Measurements from ENCODE around the gene ROCK2. TPM values are rescaled to one million over a fixed set of nuclear protein-coding genes. Genes with fewer than 3 reads are reported as not detected.

Gene ROCK2
- total and polyA plus RNA-seq, 2 donors, result 11.7 to 12.7 TPM

- Histone ChIP-seq H3K4me1 (ENCODE audit: control insufficient read depth in 2 of 2, insufficient read depth in 2 of 2, low read length in 2 of 2) (no peaks in the 10 kb centered on the region), H3K27ac (ENCODE audit: low read depth in 1 of 2, low read length in 1 of 2) (no peak overlapping the region), H3K9me3 (ENCODE audit: control insufficient read depth in 2 of 2, insufficient read depth in 1 of 2, low read length in 1 of 2) (no peaks in the 10 kb centered on the region), H3K4me3 (ENCODE audit: low read length in 2 of 2) (no peak overlapping the region), H3K36me3 (ENCODE audit: control insufficient read depth in 2 of 2, insufficient read depth in 2 of 2, low read length in 1 of 2) (peaks cover 14 to 15% of the 10 kb centered on the region in 2 donors), H3K27me3 (ENCODE audit: control insufficient read depth in 2 of 2, insufficient read depth in 1 of 2, low read length in 1 of 2) (no peaks in the 10 kb centered on the region)
- 74% methylated on average over 3 of the region's 3 CpGs for WGBS
- DNase-seq (ENCODE audit: low read depth in 6 of 9, low spot score in 9 of 9), result no peak
Observed at GRCh38 chr2:11203480-11203879, 141.0 kb downstream of the ROCK2 start.

DNA sequence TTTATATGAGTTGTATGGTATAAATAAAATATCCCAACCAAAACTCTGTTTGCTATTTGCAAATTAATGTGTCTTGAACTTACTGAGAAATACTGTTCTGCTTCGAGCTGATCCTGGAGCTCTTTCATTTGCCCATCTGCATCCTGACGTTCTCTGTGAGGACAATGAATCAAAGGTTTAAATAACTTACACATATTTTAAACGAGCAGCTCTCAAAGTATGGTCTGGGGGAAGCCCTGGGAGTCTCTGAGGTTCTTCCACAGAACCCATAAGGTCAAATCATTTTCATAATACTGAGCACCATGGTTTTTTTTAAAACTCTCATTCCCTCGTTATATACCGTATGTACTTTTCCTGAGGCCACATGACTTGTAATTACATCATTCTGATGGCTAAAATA is 142.5 kb downstream of the ROCK2 start:
- Histone ChIP-seq H3K27ac (ENCODE audit: low read depth in 1 of 2, low read length in 1 of 2) (no peak overlapping the region), H3K4me3 (ENCODE audit: low read length in 2 of 2) (no peak overlapping the region), H3K27me3 (ENCODE audit: control insufficient read depth in 2 of 2, insufficient read depth in 1 of 2, low read length in 1 of 2) (no peaks in the 10 kb centered on the region), H3K9me3 (ENCODE audit: control insufficient read depth in 2 of 2, insufficient read depth in 1 of 2, low read length in 1 of 2) (no peaks in the 10 kb centered on the region), H3K36me3 (ENCODE audit: control insufficient read depth in 2 of 2, insufficient read depth in 2 of 2, low read length in 1 of 2) (peaks cover 16 to 21% of the 10 kb centered on the region in 2 donors), H3K4me1 (ENCODE audit: control insufficient read depth in 2 of 2, insufficient read depth in 2 of 2, low read length in 2 of 2) (no peaks in the 10 kb centered on the region)
- 95% methylated on average over 5 of the region's 5 CpGs for WGBS
- DNase-seq (ENCODE audit: low read depth in 6 of 9, low spot score in 9 of 9), result no peak

DNA sequence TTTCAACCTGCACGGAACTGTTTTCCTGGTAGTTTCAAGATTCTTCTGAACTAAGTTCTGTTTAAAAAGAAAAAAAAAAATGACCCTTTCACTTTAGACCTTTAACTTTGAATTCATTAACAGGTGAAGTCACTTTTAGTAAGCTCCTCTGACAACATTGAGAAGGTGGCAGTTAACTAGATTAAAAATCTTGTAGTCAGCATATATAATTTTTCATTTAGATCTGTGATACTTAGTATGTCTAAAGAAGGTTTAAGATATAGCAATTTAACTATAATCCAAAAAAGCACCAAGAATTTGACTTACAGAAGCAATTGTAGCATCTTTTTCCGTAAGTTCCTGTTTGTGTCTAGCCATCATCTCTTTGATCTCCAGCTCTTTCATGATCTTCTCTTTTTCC is 143.8 kb downstream of the ROCK2 start:
- Histone ChIP-seq H3K4me1 (ENCODE audit: control insufficient read depth in 2 of 2, insufficient read depth in 2 of 2, low read length in 2 of 2) (no peaks in the 10 kb centered on the region), H3K36me3 (ENCODE audit: control insufficient read depth in 2 of 2, insufficient read depth in 2 of 2, low read length in 1 of 2) (peaks cover 17 to 29% of the 10 kb centered on the region in 2 donors), H3K27ac (ENCODE audit: low read depth in 1 of 2, low read length in 1 of 2) (no peak overlapping the region), H3K27me3 (ENCODE audit: control insufficient read depth in 2 of 2, insufficient read depth in 1 of 2, low read length in 1 of 2) (no peaks in the 10 kb centered on the region), H3K9me3 (ENCODE audit: control insufficient read depth in 2 of 2, insufficient read depth in 1 of 2, low read length in 1 of 2) (no peaks in the 10 kb centered on the region), H3K4me3 (ENCODE audit: low read length in 2 of 2) (no peak overlapping the region)
- WGBS, result 98% methylated on average over 2 of the region's 2 CpGs
- no peak for DNase-seq (ENCODE audit: low read depth in 6 of 9, low spot score in 9 of 9)

DNA sequence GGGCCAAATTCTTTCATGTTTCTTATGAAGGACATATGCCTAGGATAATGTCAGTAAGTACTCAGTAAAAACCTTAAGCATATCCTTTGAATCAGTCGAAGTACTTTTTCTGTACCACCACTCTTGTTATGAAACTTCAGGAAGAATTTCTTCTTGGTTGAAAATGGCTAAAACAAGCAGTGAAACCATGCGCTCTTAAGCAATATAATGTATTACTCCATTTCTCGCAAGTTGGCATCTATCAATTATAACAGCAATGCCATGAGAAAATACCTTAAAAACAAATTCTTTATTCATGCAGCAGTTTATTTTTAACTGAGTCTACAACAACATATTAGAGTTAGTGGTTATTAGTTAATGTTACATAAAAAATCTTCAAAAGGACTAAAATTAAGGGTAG is 148.2 kb downstream of the ROCK2 start:
- peaks cover 13 to 35% of the 10 kb centered on the region in 2 donors for H3K36me3 ChIP-seq (ENCODE audit: control insufficient read depth in 2 of 2, insufficient read depth in 2 of 2, low read length in 1 of 2)
- WGBS, result 98% methylated on average over 3 of the region's 3 CpGs
- H3K9me3 ChIP-seq (ENCODE audit: control insufficient read depth in 2 of 2, insufficient read depth in 1 of 2, low read length in 1 of 2), result no peaks in the 10 kb centered on the region

DNA sequence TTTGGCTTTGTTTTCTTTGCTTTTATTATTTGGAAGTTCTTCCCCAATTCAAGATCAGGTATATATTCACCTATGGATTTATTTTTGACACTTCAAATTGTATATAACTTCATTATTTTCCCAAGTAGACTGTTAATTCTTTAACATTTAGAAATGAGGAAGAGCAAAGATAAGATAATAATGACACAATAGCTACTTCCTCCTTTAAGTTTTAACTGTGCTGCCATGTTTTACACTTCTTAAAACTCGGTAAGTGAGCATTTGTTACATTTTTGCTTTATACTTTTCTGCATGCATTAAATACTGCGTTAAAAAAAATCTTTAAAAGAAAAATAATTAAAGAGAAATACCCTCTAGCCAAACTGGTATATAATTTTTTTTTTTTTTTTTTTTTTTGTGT is 156.7 kb downstream of the ROCK2 start:
- 96% methylated on average over 2 of the region's 2 CpGs for whole genome bisulfite sequencing
- Histone ChIP-seq H3K27ac (ENCODE audit: low read depth in 1 of 2, low read length in 1 of 2) (no peak overlapping the region), H3K36me3 (ENCODE audit: control insufficient read depth in 2 of 2, insufficient read depth in 2 of 2, low read length in 1 of 2) (peaks cover 0 to 15% of the 10 kb centered on the region in 2 donors), H3K27me3 (ENCODE audit: control insufficient read depth in 2 of 2, insufficient read depth in 1 of 2, low read length in 1 of 2) (no peaks in the 10 kb centered on the region), H3K4me1 (ENCODE audit: control insufficient read depth in 2 of 2, insufficient read depth in 2 of 2, low read length in 2 of 2) (no peaks in the 10 kb centered on the region), H3K4me3 (ENCODE audit: low read length in 2 of 2) (no peak overlapping the region), H3K9me3 (ENCODE audit: control insufficient read depth in 2 of 2, insufficient read depth in 1 of 2, low read length in 1 of 2) (no peaks in the 10 kb centered on the region)
- no peak for DNase-seq (ENCODE audit: low read depth in 6 of 9, low spot score in 9 of 9)

More for the DNA sequence above, 148.2 kb downstream of the ROCK2 start:
- Histone ChIP-seq H3K4me1 (ENCODE audit: control insufficient read depth in 2 of 2, insufficient read depth in 2 of 2, low read length in 2 of 2) (no peaks in the 10 kb centered on the region), H3K4me3 (ENCODE audit: low read length in 2 of 2) (no peak overlapping the region), H3K27ac (ENCODE audit: low read depth in 1 of 2, low read length in 1 of 2) (no peak overlapping the region), H3K27me3 (ENCODE audit: control insufficient read depth in 2 of 2, insufficient read depth in 1 of 2, low read length in 1 of 2) (no peaks in the 10 kb centered on the region)
- no peak for DNase-seq (ENCODE audit: low read depth in 6 of 9, low spot score in 9 of 9)

DNA sequence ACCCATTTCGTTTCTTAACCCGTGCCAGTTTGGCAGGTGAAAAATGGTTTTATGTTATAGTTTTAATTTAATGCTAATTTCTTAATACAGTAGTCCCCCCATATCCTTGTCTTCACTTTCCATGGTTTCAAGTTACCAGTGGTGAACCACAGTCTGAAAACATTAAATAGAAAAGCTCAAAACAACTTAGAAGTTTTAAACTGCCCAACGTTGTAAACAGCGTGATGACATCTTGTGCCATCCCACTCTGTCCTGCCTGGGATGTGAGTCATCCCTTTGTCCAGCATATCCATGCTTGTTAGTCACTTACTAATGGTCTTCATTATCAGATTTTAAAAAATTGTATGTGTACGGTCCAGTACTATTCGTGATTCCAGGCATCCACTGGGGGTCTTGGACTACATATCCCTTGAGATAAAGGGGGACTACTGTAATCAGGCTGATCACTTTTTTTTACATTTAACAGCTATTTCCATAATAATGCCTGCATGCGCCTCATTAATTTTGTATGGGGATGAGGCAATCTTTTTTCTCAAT is 157.3 kb downstream of the ROCK2 start:
- Histone ChIP-seq H3K27me3 (ENCODE audit: control insufficient read depth in 2 of 2, insufficient read depth in 1 of 2, low read length in 1 of 2) (no peaks in the 10 kb centered on the region), H3K4me3 (ENCODE audit: low read length in 2 of 2) (no peak overlapping the region), H3K9me3 (ENCODE audit: control insufficient read depth in 2 of 2, insufficient read depth in 1 of 2, low read length in 1 of 2) (no peaks in the 10 kb centered on the region), H3K27ac (ENCODE audit: low read depth in 1 of 2, low read length in 1 of 2) (no peak overlapping the region), H3K4me1 (ENCODE audit: control insufficient read depth in 2 of 2, insufficient read depth in 2 of 2, low read length in 2 of 2) (no peaks in the 10 kb centered on the region), H3K36me3 (ENCODE audit: control insufficient read depth in 2 of 2, insufficient read depth in 2 of 2, low read length in 1 of 2) (peaks cover 0 to 14% of the 10 kb centered on the region in 2 donors)
- DNase-seq (ENCODE audit: low read depth in 6 of 9, low spot score in 9 of 9), result no peak
- 98% methylated on average over 7 of the region's 7 CpGs for WGBS

DNA sequence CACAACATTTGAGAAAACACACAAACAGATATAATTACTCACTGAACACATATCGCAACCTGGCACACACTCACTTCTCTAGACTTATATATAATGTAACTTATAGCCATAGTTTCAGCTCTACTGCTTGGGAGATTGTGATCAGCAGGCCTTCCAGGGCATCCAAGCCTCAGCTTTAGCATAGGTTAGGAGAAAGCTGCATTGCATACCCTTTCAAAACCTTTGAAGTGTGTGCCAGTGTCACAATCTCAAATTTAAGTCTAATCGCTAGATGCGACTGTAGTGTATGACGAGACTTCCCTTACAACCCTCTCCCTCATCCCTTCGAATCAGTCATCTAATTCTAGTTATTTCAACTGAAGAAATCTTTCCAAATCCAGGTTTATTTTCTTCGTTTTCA is 158.3 kb downstream of the ROCK2 start:
- 99% methylated on average over 6 of the region's 6 CpGs for WGBS
- H3K4me3 ChIP-seq (ENCODE audit: low read length in 2 of 2), result no peak overlapping the region
- H3K27me3 ChIP-seq (ENCODE audit: control insufficient read depth in 2 of 2, insufficient read depth in 1 of 2, low read length in 1 of 2), result no peaks in the 10 kb centered on the region
- no peaks in the 10 kb centered on the region for H3K9me3 ChIP-seq (ENCODE audit: control insufficient read depth in 2 of 2, insufficient read depth in 1 of 2, low read length in 1 of 2)
- H3K4me1 ChIP-seq (ENCODE audit: control insufficient read depth in 2 of 2, insufficient read depth in 2 of 2, low read length in 2 of 2), result no peaks in the 10 kb centered on the region
- no peak overlapping the region for H3K27ac ChIP-seq (ENCODE audit: low read depth in 1 of 2, low read length in 1 of 2)
- H3K36me3 ChIP-seq (ENCODE audit: control insufficient read depth in 2 of 2, insufficient read depth in 2 of 2, low read length in 1 of 2), result peaks cover 0 to 10% of the 10 kb centered on the region in 2 donors
- DNase-seq (ENCODE audit: low read depth in 6 of 9, low spot score in 9 of 9), result no peak

- Histone ChIP-seq H3K27ac (ENCODE audit: low read depth in 1 of 2, low read length in 1 of 2) (no peak overlapping the region), H3K36me3 (ENCODE audit: control insufficient read depth in 2 of 2, insufficient read depth in 2 of 2, low read length in 1 of 2) (peaks cover 0 to 8% of the 10 kb centered on the region in 2 donors), H3K9me3 (ENCODE audit: control insufficient read depth in 2 of 2, insufficient read depth in 1 of 2, low read length in 1 of 2) (no peaks in the 10 kb centered on the region), H3K27me3 (ENCODE audit: control insufficient read depth in 2 of 2, insufficient read depth in 1 of 2, low read length in 1 of 2) (no peaks in the 10 kb centered on the region), H3K4me3 (ENCODE audit: low read length in 2 of 2) (no peak overlapping the region), H3K4me1 (ENCODE audit: control insufficient read depth in 2 of 2, insufficient read depth in 2 of 2, low read length in 2 of 2) (no peaks in the 10 kb centered on the region)
- over 99% methylated on average over 2 of the region's 2 CpGs for WGBS
- DNase-seq (ENCODE audit: low read depth in 6 of 9, low spot score in 9 of 9), result no peak
Observed at GRCh38 chr2:11182951-11183350, 161.5 kb downstream of the ROCK2 start.

- no peak overlapping the region for H3K27ac ChIP-seq (ENCODE audit: low read depth in 1 of 2, low read length in 1 of 2)
- no peak for DNase-seq (ENCODE audit: low read depth in 6 of 9, low spot score in 9 of 9)
- peaks cover 0 to 11% of the 10 kb centered on the region in 2 donors for H3K36me3 ChIP-seq (ENCODE audit: control insufficient read depth in 2 of 2, insufficient read depth in 2 of 2, low read length in 1 of 2)
- no peaks in the 10 kb centered on the region for H3K27me3 ChIP-seq (ENCODE audit: control insufficient read depth in 2 of 2, insufficient read depth in 1 of 2, low read length in 1 of 2)
- H3K4me1 ChIP-seq (ENCODE audit: control insufficient read depth in 2 of 2, insufficient read depth in 2 of 2, low read length in 2 of 2), result no peaks in the 10 kb centered on the region
- WGBS, result 88% methylated on average over 6 of the region's 6 CpGs
- H3K4me3 ChIP-seq (ENCODE audit: low read length in 2 of 2), result no peak overlapping the region
- no peaks in the 10 kb centered on the region for H3K9me3 ChIP-seq (ENCODE audit: control insufficient read depth in 2 of 2, insufficient read depth in 1 of 2, low read length in 1 of 2)
Observed at GRCh38 chr2:11180653-11181052, 163.8 kb downstream of the ROCK2 start.
